A673 (cell line): Measurements from ENCODE around the gene LRCH1. TPM values are rescaled to one million over a fixed set of nuclear protein-coding genes. Genes with fewer than 3 reads are reported as not detected.

Source experiments
- BruUV-seq: library from RNA; stranded (reverse); fragments of 400-500 nt; replicated peaks from 2 replicates; lab custom pipeline; 2021; lab: Mats Ljungman, UMichigan
- CTCF ChIA-PET: fragments of 300-600 bp; sonication (Branson Sonifier 250); formaldehyde crosslinking; loops from one replicate; lab custom pipeline; 2022; ENCODE audit warnings: antibody characterized with exemption; lab: Charles Lee
- POLR2A ChIA-PET: fragments of 300-600 bp; sonication (Branson Sonifier 250); formaldehyde crosslinking; loops from one replicate; lab custom pipeline; 2022; ENCODE audit warnings: antibody characterized with exemption; ENCODE audit not compliant: low non-redundant PET; lab: Charles Lee
- DNase-seq: peaks from one replicate; pipeline ENCODE4 v3.0.0-alpha.2; 2015; ENCODE audit warnings: low spot score
- H3K27ac ChIP-seq: fragments of 200-600 bp; sonication (generic); 2 replicates; pipeline ENCODE4 v1.5.1; 2016; ENCODE audit warnings: mixed run types, low read depth, mild to moderate bottlenecking, mixed read lengths, antibody characterized with exemption, low read length; ENCODE audit not compliant: poor library complexity, severe bottlenecking
- H3K27me3 ChIP-seq: fragments of 200-600 bp; sonication (generic); replicated peaks from 2 replicates; pipeline ENCODE4 v1.6.1; 2017; ENCODE audit warnings: mixed run types, low read depth, mild to moderate bottlenecking, mixed read lengths, antibody characterized with exemption, low read length; ENCODE audit not compliant: insufficient read depth, poor library complexity
- H3K36me3 ChIP-seq: fragments of 200-600 bp; sonication (generic); 2 replicates; pipeline ENCODE4 v1.6.1; 2016; ENCODE audit warnings: mixed run types, mild to moderate bottlenecking, mixed read lengths, antibody characterized with exemption, low read length; ENCODE audit not compliant: insufficient read depth, poor library complexity, severe bottlenecking
- H3K4me1 ChIP-seq: fragments of 200-600 bp; sonication (generic); 2 replicates; pipeline ENCODE4 v1.6.1; 2017; ENCODE audit warnings: mixed run types, mild to moderate bottlenecking, mixed read lengths, antibody characterized with exemption, low read length; ENCODE audit not compliant: insufficient read depth, poor library complexity, severe bottlenecking
- H3K4me3 ChIP-seq: fragments of 200-600 bp; sonication (generic); 2 replicates; pipeline ENCODE4 v1.5.1; 2016; ENCODE audit warnings: low read depth, mixed run types, mild to moderate bottlenecking, mixed read lengths, low read length; ENCODE audit not compliant: poor library complexity, severe bottlenecking
- H3K9me3 ChIP-seq: fragments of 200-600 bp; sonication (generic); 2 replicates; pipeline ENCODE4 v1.6.1; 2016; ENCODE audit warnings: mixed run types, low read depth, mild to moderate bottlenecking, mixed read lengths, antibody characterized with exemption, low read length; ENCODE audit not compliant: poor library complexity, severe bottlenecking
- EZH2 ChIP-seq: fragments of 200-600 bp; sonication (generic); IDR thresholded peaks from 2 replicates; pipeline ENCODE4 v1.6.1; 2017; ENCODE audit warnings: borderline replicate concordance, low read depth, mild to moderate bottlenecking, mixed read lengths, antibody characterized with exemption, low read length; ENCODE audit not compliant: poor library complexity, severe bottlenecking
- intact Hi-C: fragments of 100-400 bp; cut with micrococcal nuclease; formaldehyde crosslinking; loops from one replicate; pipeline ENCODE4 v1.10.0; 2022; ENCODE audit not compliant: unreplicated experiment
- total RNA-seq: library from RNA; stranded (reverse); gene quantifications from 2 replicates; pipeline ENCODE4 v1.2.3, GENCODE V29; 2021
- TF ChIP-seq, protein P1 (sequence below): fragments of 300-800, 200-600 bp; sonication (generic); conservative IDR thresholded peaks from 2 replicates; pipeline ENCODE4 v1.5.1; 2017; ENCODE audit warnings: low read depth, mild to moderate bottlenecking, antibody characterized with exemption, low read length, moderate library complexity, mixed read lengths

Gene LRCH1
- total RNA-seq, 1 experiment from 2014 or later: 25.3 TPM

- intact Hi-C loops: no loop called here
- CTCF ChIA-PET: no interaction called here
These were observed 178.6 kb downstream of the LRCH1 start for GRCh38 chr13:46731535-46731934.

DNA sequence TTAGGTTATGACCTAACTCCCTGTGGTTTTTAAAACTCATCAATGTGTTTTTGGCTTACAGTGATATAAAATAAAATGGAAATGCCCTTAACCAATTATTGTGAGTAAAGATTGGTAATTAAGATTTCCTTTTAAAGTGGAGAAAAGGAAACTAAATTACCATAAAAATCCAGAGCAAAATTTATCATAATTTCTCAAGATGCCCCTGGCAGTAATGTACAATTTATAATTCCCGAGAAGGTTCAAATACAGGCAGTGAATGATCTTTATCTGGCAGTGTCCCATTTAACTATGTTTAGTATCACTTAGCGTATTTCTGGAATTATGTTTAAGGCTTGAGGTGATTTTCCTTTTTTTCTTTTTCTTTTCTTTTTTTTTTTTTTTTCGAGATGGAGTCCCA, 182.5 kb downstream of the LRCH1 start:
- ChIA-PET CTCF (no interaction called here), POLR2A (interaction anchor here (0.7 kb wide), 1 partner anchor 159 kb away, joined by 15 read pairs; no protein-coding TSS in a partner anchor)
- H3K9me3 ChIP-seq: no peaks in the 10 kb centered on the region
- TF ChIP-seq EZH2: no peak
- TF ChIP-seq, protein P1, sequence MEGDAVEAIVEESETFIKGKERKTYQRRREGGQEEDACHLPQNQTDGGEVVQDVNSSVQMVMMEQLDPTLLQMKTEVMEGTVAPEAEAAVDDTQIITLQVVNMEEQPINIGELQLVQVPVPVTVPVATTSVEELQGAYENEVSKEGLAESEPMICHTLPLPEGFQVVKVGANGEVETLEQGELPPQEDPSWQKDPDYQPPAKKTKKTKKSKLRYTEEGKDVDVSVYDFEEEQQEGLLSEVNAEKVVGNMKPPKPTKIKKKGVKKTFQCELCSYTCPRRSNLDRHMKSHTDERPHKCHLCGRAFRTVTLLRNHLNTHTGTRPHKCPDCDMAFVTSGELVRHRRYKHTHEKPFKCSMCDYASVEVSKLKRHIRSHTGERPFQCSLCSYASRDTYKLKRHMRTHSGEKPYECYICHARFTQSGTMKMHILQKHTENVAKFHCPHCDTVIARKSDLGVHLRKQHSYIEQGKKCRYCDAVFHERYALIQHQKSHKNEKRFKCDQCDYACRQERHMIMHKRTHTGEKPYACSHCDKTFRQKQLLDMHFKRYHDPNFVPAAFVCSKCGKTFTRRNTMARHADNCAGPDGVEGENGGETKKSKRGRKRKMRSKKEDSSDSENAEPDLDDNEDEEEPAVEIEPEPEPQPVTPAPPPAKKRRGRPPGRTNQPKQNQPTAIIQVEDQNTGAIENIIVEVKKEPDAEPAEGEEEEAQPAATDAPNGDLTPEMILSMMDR: no peak
- no peak overlapping the region for H3K27ac ChIP-seq
- no TSS peak for BruUV-seq
- DNase-seq: no peak
- no peaks in the 10 kb centered on the region for H3K4me1 ChIP-seq
- H3K27me3 ChIP-seq: no peaks in the 10 kb centered on the region
- no peak overlapping the region for H3K4me3 ChIP-seq
- intact Hi-C loops: no loop called here
- peaks cover 25% of the 10 kb centered on the region for H3K36me3 ChIP-seq

More at GRCh38 chr13:46731535-46731934, 178.6 kb downstream of the LRCH1 start:
- no peak for TF ChIP-seq EZH2
- TF ChIP-seq, protein P1: no peak
- BruUV-seq: no TSS peak
- Histone ChIP-seq H3K4me1 (no peaks in the 10 kb centered on the region), H3K9me3 (no peaks in the 10 kb centered on the region), H3K27me3 (no peaks in the 10 kb centered on the region), H3K4me3 (no peak overlapping the region), H3K27ac (no peak overlapping the region), H3K36me3 (peaks cover 35% of the 10 kb centered on the region)
- POLR2A ChIA-PET: interaction anchor here (0.7 kb wide), 1 partner anchor 34 kb away, joined by 3 read pairs; no protein-coding TSS in a partner anchor
- DNase-seq: no peak

DNA sequence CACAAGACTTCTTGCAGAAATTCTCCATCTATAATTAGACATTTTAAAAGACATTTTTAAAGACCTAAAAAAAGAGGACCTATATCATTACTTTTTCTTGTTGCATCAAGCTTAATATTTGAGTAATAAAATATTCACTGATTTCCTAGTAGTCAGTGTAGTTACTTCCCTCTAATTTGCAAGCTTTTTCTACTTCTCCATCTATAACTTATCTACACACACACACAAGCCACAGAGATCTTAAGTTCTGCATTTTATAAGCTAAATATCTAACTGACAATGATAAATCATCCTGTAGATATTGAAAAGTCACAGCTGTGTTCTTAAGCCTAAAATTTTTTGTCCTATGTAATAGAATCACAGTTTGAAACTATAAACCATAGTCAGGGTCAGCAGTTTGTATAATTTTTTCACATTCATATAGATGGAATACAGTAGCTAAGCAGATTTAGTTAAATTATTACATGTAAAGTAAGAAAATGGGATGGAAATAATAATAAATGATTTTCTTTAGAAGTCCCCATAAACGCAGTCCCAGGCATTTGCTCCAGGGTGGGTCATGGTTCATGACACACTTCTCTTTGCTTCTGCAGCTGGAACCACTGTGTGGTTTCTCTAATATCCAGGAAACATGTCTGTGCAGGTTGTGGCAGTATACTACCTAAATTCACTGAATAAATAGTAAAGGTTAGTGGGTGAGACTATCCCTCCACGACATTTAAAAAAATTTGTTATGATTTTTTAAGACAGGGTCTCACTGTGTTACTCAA, 183.8 kb downstream of the LRCH1 start:
- TF ChIP-seq EZH2: no peak
- TF ChIP-seq, protein P1: no peak
- H3K4me3 ChIP-seq: no peak overlapping the region
- H3K9me3 ChIP-seq: no peaks in the 10 kb centered on the region
- no TSS peak for BruUV-seq
- DNase-seq: no peak
- no peak overlapping the region for H3K27ac ChIP-seq
- CTCF ChIA-PET: no interaction called here
- H3K27me3 ChIP-seq: no peaks in the 10 kb centered on the region
- no peaks in the 10 kb centered on the region for H3K4me1 ChIP-seq
- intact Hi-C loops: no loop called here
- POLR2A ChIA-PET: no interaction called here
- peaks cover 22% of the 10 kb centered on the region for H3K36me3 ChIP-seq
